ENCODE results near the gene VPS37B.

DNA sequence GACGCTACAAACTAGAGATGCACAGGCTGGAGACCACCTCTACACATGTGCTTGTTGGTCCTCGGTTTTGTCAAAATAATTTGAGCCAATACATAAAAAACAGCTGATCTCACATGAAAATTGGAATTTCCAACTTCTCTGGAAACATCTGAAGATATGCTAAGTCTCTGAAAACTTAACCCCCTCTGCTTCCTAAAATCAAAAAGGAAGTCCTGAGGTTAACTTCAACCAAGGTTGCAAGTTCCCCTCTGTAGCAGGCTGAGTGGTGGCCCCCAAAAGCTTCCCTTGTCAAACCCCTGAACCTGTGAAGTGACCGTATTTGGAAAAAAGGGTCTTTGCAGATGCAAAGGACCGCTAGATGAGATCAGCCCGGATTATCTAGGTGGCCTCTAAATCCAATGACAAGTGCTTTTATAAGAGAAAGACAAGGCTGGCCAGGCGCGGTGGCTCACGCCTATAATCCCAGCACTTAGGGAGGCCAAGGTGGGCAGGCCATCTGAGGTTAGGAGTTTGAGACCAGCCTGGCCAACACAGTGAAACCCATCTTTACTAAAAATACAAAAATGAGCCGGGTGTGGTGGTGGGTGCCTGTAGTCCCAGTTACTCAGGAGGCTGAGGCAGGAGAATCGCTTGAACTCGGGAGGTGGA, 32.0 kb upstream of the VPS37B start:
- no peak for TF ChIP-seq ZFP30 (CRISPR knock-in tag; IDR thresholded peaks at IDR 0.05)
- no peak for TF ChIP-seq CSDC2 (CRISPR knock-in tag; IDR thresholded peaks at IDR 0.05)
- TF ChIP-seq, protein P1, sequence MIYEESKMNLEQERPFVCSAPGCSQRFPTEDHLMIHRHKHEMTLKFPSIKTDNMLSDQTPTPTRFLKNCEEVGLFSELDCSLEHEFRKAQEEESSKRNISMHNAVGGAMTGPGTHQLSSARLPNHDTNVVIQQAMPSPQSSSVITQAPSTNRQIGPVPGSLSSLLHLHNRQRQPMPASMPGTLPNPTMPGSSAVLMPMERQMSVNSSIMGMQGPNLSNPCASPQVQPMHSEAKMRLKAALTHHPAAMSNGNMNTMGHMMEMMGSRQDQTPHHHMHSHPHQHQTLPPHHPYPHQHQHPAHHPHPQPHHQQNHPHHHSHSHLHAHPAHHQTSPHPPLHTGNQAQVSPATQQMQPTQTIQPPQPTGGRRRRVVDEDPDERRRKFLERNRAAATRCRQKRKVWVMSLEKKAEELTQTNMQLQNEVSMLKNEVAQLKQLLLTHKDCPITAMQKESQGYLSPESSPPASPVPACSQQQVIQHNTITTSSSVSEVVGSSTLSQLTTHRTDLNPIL (CRISPR knock-in tag; IDR thresholded peaks at IDR 0.05; ENCODE audit: low read depth), result no peak
- no peak for TF ChIP-seq TCF4 (CRISPR knock-in tag; IDR thresholded peaks at IDR 0.05; ENCODE audit: borderline replicate concordance)
- TF ChIP-seq, protein P2, sequence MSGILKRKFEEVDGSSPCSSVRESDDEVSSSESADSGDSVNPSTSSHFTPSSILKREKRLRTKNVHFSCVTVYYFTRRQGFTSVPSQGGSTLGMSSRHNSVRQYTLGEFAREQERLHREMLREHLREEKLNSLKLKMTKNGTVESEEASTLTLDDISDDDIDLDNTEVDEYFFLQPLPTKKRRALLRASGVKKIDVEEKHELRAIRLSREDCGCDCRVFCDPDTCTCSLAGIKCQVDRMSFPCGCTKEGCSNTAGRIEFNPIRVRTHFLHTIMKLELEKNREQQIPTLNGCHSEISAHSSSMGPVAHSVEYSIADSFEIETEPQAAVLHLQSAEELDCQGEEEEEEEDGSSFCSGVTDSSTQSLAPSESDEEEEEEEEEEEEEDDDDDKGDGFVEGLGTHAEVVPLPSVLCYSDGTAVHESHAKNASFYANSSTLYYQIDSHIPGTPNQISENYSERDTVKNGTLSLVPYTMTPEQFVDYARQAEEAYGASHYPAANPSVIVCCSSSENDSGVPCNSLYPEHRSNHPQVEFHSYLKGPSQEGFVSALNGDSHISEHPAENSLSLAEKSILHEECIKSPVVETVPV (CRISPR knock-in tag; IDR thresholded peaks at IDR 0.05), result no peak
- TF ChIP-seq BACH2 (CRISPR knock-in tag; IDR thresholded peaks at IDR 0.05; ENCODE audit: borderline replicate concordance), result no peak
- TF ChIP-seq, protein P3, sequence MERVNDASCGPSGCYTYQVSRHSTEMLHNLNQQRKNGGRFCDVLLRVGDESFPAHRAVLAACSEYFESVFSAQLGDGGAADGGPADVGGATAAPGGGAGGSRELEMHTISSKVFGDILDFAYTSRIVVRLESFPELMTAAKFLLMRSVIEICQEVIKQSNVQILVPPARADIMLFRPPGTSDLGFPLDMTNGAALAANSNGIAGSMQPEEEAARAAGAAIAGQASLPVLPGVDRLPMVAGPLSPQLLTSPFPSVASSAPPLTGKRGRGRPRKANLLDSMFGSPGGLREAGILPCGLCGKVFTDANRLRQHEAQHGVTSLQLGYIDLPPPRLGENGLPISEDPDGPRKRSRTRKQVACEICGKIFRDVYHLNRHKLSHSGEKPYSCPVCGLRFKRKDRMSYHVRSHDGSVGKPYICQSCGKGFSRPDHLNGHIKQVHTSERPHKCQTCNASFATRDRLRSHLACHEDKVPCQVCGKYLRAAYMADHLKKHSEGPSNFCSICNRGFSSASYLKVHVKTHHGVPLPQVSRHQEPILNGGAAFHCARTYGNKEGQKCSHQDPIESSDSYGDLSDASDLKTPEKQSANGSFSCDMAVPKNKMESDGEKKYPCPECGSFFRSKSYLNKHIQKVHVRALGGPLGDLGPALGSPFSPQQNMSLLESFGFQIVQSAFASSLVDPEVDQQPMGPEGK (CRISPR knock-in tag; IDR thresholded peaks at IDR 0.05; ENCODE audit: borderline replicate concordance), result no peak
- no peak for TF ChIP-seq ZC3H10 (CRISPR knock-in tag; IDR thresholded peaks at IDR 0.05)
- TF ChIP-seq ESRRG (CRISPR knock-in tag; IDR thresholded peaks at IDR 0.05), result no peak
- TF ChIP-seq ARNTL (CRISPR knock-in tag; IDR thresholded peaks at IDR 0.05; ENCODE audit: borderline replicate concordance, low read depth), result no peak
- TF ChIP-seq ZFP3 (CRISPR knock-in tag; IDR thresholded peaks at IDR 0.05), result no peak
- TF ChIP-seq GLIS3 (CRISPR knock-in tag; IDR thresholded peaks at IDR 0.05), result no peak

All from SK-N-SH treated with all-trans-retinoic acid at 6 μM for 48 hours (cell line).